ENCODE results near the gene CELF2.
A peak's percentile ranks its signal among the peaks of the same experiment; 100 is the strongest.

CELF2 gene

GRCh38 chr10:11164803-11165590 is 147.3 kb downstream of the CELF2 start:
- H3K4me3 ChIP-seq (ENCODE audit: low read length) = peak overlapping the region; percentile 75
- H3K4me1 ChIP-seq (ENCODE audit: control insufficient read depth, low read depth, low read length) = peaks cover 14% of the 10 kb centered on the region
- H3K27ac ChIP-seq (ENCODE audit: low read length) = no peak overlapping the region
- H3K27me3 ChIP-seq (ENCODE audit: control insufficient read depth, insufficient read depth, low read length) = no peaks in the 10 kb centered on the region
- H3K9me3 ChIP-seq (ENCODE audit: control insufficient read depth, low read depth, low read length) = no peaks in the 10 kb centered on the region
- H3K36me3 ChIP-seq (ENCODE audit: control insufficient read depth, low read depth, low read length) = no peaks in the 10 kb centered on the region
- H3K9ac ChIP-seq (ENCODE audit: low read length) = peak overlapping the region; percentile 26

- H3K9ac ChIP-seq (ENCODE audit: low read length) = peak overlapping the region; percentile 26
- H3K9me3 ChIP-seq (ENCODE audit: control insufficient read depth, low read depth, low read length) = no peaks in the 10 kb centered on the region
- no peaks in the 10 kb centered on the region for H3K36me3 ChIP-seq (ENCODE audit: control insufficient read depth, low read depth, low read length)
- peak overlapping the region; percentile 75 for H3K4me3 ChIP-seq (ENCODE audit: low read length)
- H3K4me1 ChIP-seq (ENCODE audit: control insufficient read depth, low read depth, low read length) = peaks cover 14% of the 10 kb centered on the region
- H3K27me3 ChIP-seq (ENCODE audit: control insufficient read depth, insufficient read depth, low read length) = no peaks in the 10 kb centered on the region
- no peak overlapping the region for H3K27ac ChIP-seq (ENCODE audit: low read length)
Measured at GRCh38 chr10:11165591-11166543, 148.2 kb downstream of the CELF2 start.

GRCh38 chr10:11166550-11166949 is 148.9 kb downstream of the CELF2 start:
- Histone ChIP-seq H3K9ac (ENCODE audit: low read length) (no peak overlapping the region), H3K27ac (ENCODE audit: low read length) (no peak overlapping the region), H3K27me3 (ENCODE audit: control insufficient read depth, insufficient read depth, low read length) (no peaks in the 10 kb centered on the region), H3K9me3 (ENCODE audit: control insufficient read depth, low read depth, low read length) (no peaks in the 10 kb centered on the region), H3K4me3 (ENCODE audit: low read length) (peak overlapping the region; percentile 75), H3K4me1 (ENCODE audit: control insufficient read depth, low read depth, low read length) (peaks cover 14% of the 10 kb centered on the region), H3K36me3 (ENCODE audit: control insufficient read depth, low read depth, low read length) (no peaks in the 10 kb centered on the region)

- no peak overlapping the region for H3K4me3 ChIP-seq (ENCODE audit: low read length)
Measured at GRCh38 chr10:11167233-11167966, 149.7 kb downstream of the CELF2 start.

GRCh38 chr10:11168423-11169090 is 150.9 kb downstream of the CELF2 start:
- H3K27me3 ChIP-seq (ENCODE audit: control insufficient read depth, insufficient read depth, low read length) = no peaks in the 10 kb centered on the region
- H3K4me3 ChIP-seq (ENCODE audit: low read length) = no peak overlapping the region
- H3K9ac ChIP-seq (ENCODE audit: low read length) = no peak overlapping the region
- peaks cover 12% of the 10 kb centered on the region for H3K4me1 ChIP-seq (ENCODE audit: control insufficient read depth, low read depth, low read length)
- H3K9me3 ChIP-seq (ENCODE audit: control insufficient read depth, low read depth, low read length) = no peaks in the 10 kb centered on the region
- H3K27ac ChIP-seq (ENCODE audit: low read length) = no peak overlapping the region
- H3K36me3 ChIP-seq (ENCODE audit: control insufficient read depth, low read depth, low read length) = no peaks in the 10 kb centered on the region

More at GRCh38 chr10:11167233-11167966, 149.7 kb downstream of the CELF2 start:
- no peak overlapping the region for H3K27ac ChIP-seq (ENCODE audit: low read length)
- H3K27me3 ChIP-seq (ENCODE audit: control insufficient read depth, insufficient read depth, low read length) = no peaks in the 10 kb centered on the region
- H3K36me3 ChIP-seq (ENCODE audit: control insufficient read depth, low read depth, low read length) = no peaks in the 10 kb centered on the region
- no peak overlapping the region for H3K9ac ChIP-seq (ENCODE audit: low read length)
- H3K4me1 ChIP-seq (ENCODE audit: control insufficient read depth, low read depth, low read length) = peaks cover 14% of the 10 kb centered on the region
- H3K9me3 ChIP-seq (ENCODE audit: control insufficient read depth, low read depth, low read length) = no peaks in the 10 kb centered on the region

GRCh38 chr10:11169976-11170375 is 152.3 kb downstream of the CELF2 start:
- H3K4me1 ChIP-seq (ENCODE audit: control insufficient read depth, low read depth, low read length) = peaks cover 3% of the 10 kb centered on the region
- H3K36me3 ChIP-seq (ENCODE audit: control insufficient read depth, low read depth, low read length) = no peaks in the 10 kb centered on the region
- no peak overlapping the region for H3K9ac ChIP-seq (ENCODE audit: low read length)
- H3K27me3 ChIP-seq (ENCODE audit: control insufficient read depth, insufficient read depth, low read length) = no peaks in the 10 kb centered on the region
- H3K9me3 ChIP-seq (ENCODE audit: control insufficient read depth, low read depth, low read length) = no peaks in the 10 kb centered on the region
- H3K4me3 ChIP-seq (ENCODE audit: low read length) = no peak overlapping the region
- H3K27ac ChIP-seq (ENCODE audit: low read length) = no peak overlapping the region

GRCh38 chr10:11170574-11170973 is 152.9 kb downstream of the CELF2 start:
- Histone ChIP-seq H3K4me3 (ENCODE audit: low read length) (no peak overlapping the region), H3K27ac (ENCODE audit: low read length) (no peak overlapping the region), H3K36me3 (ENCODE audit: control insufficient read depth, low read depth, low read length) (no peaks in the 10 kb centered on the region), H3K9me3 (ENCODE audit: control insufficient read depth, low read depth, low read length) (no peaks in the 10 kb centered on the region), H3K27me3 (ENCODE audit: control insufficient read depth, insufficient read depth, low read length) (no peaks in the 10 kb centered on the region), H3K9ac (ENCODE audit: low read length) (no peak overlapping the region), H3K4me1 (ENCODE audit: control insufficient read depth, low read depth, low read length) (peaks cover 3% of the 10 kb centered on the region)

GRCh38 chr10:11170993-11171851 is 153.6 kb downstream of the CELF2 start:
- no peak overlapping the region for H3K9ac ChIP-seq (ENCODE audit: low read length)
- no peak overlapping the region for H3K27ac ChIP-seq (ENCODE audit: low read length)
- no peaks in the 10 kb centered on the region for H3K36me3 ChIP-seq (ENCODE audit: control insufficient read depth, low read depth, low read length)
- H3K4me1 ChIP-seq (ENCODE audit: control insufficient read depth, low read depth, low read length) = peaks cover 3% of the 10 kb centered on the region
- no peaks in the 10 kb centered on the region for H3K27me3 ChIP-seq (ENCODE audit: control insufficient read depth, insufficient read depth, low read length)
- H3K4me3 ChIP-seq (ENCODE audit: low read length) = no peak overlapping the region
- no peaks in the 10 kb centered on the region for H3K9me3 ChIP-seq (ENCODE audit: control insufficient read depth, low read depth, low read length)

GRCh38 chr10:11173042-11173441 is 155.4 kb downstream of the CELF2 start:
- H3K4me1 ChIP-seq (ENCODE audit: control insufficient read depth, low read depth, low read length) = peaks cover 3% of the 10 kb centered on the region
- no peak overlapping the region for H3K9ac ChIP-seq (ENCODE audit: low read length)
- H3K4me3 ChIP-seq (ENCODE audit: low read length) = no peak overlapping the region
- H3K9me3 ChIP-seq (ENCODE audit: control insufficient read depth, low read depth, low read length) = no peaks in the 10 kb centered on the region
- no peaks in the 10 kb centered on the region for H3K27me3 ChIP-seq (ENCODE audit: control insufficient read depth, insufficient read depth, low read length)
- no peak overlapping the region for H3K27ac ChIP-seq (ENCODE audit: low read length)
- no peaks in the 10 kb centered on the region for H3K36me3 ChIP-seq (ENCODE audit: control insufficient read depth, low read depth, low read length)

- H3K9me3 ChIP-seq (ENCODE audit: control insufficient read depth, low read depth, low read length) = no peaks in the 10 kb centered on the region
- H3K4me1 ChIP-seq (ENCODE audit: control insufficient read depth, low read depth, low read length) = no peaks in the 10 kb centered on the region
- no peak overlapping the region for H3K9ac ChIP-seq (ENCODE audit: low read length)
- no peak overlapping the region for H3K4me3 ChIP-seq (ENCODE audit: low read length)
- H3K27me3 ChIP-seq (ENCODE audit: control insufficient read depth, insufficient read depth, low read length) = no peaks in the 10 kb centered on the region
- no peaks in the 10 kb centered on the region for H3K36me3 ChIP-seq (ENCODE audit: control insufficient read depth, low read depth, low read length)
- no peak overlapping the region for H3K27ac ChIP-seq (ENCODE audit: low read length)
Measured at GRCh38 chr10:11175823-11176243, 158.2 kb downstream of the CELF2 start.
